GM19438 (cell line): Measurements from ENCODE around the gene IL36B.

Source experiments
- ATAC-seq: cut with Tn5 transposase; IDR thresholded peaks from one replicate; pipeline ENCODE4 v1.9.1; 2021; ENCODE audit warnings: low read depth; ENCODE audit not compliant: unreplicated experiment

The IL36B gene

GRCh38 chr2:113012436-113013335 lies 40.0 kb downstream of the IL36B start:
- no peak for ATAC-seq

GRCh38 chr2:113011108-113011507 lies 41.6 kb downstream of the IL36B start:
- ATAC-seq = no peak

- ATAC-seq = no peak
Measured at GRCh38 chr2:113010088-113010487, 42.6 kb downstream of the IL36B start.

GRCh38 chr2:113009622-113010021 lies 43.0 kb downstream of the IL36B start:
- ATAC-seq = no peak

GRCh38 chr2:113007250-113007649 lies 45.4 kb downstream of the IL36B start:
- no peak for ATAC-seq

- no peak for ATAC-seq
Measured at GRCh38 chr2:113005030-113005509, 47.6 kb downstream of the IL36B start, which contains the start of gene IL36A. Gene IL36A, plus strand, starts transcription at chr2:113005459. Its CDS starts 413 bp downstream, at chr2:113005872.

- ATAC-seq = no peak
Measured at GRCh38 chr2:113002677-113003076, 50.0 kb downstream of the IL36B start.

GRCh38 chr2:113000436-113000835 lies 52.2 kb downstream of the IL36B start:
- ATAC-seq = no peak

GRCh38 chr2:112997151-112997550 lies 55.5 kb downstream of the IL36B start:
- no peak for ATAC-seq

GRCh38 chr2:112996635-112997034 lies 56.0 kb downstream of the IL36B start:
- ATAC-seq = no peak

GRCh38 chr2:112995346-112995920 lies 57.2 kb downstream of the IL36B start:
- ATAC-seq = no peak

GRCh38 chr2:112994648-112995047 lies 58.0 kb downstream of the IL36B start:
- no peak for ATAC-seq

- ATAC-seq = no peak
Measured at GRCh38 chr2:112993831-112994230, 58.8 kb downstream of the IL36B start.

GRCh38 chr2:112989611-112990010 lies 63.1 kb downstream of the IL36B start:
- no peak for ATAC-seq

- no peak for ATAC-seq
Measured at GRCh38 chr2:112985090-112985489, 67.6 kb downstream of the IL36B start.

- no peak for ATAC-seq
Measured at GRCh38 chr2:112980537-112980936, 72.1 kb downstream of the IL36B start.

- no peak for ATAC-seq
Measured at GRCh38 chr2:112979731-112980130, 72.9 kb downstream of the IL36B start.

- no peak for ATAC-seq
Measured at GRCh38 chr2:112977559-112978056, 75.1 kb downstream of the IL36B start, which contains the start of gene IL36G. Gene IL36G, plus strand, starts transcription at chr2:112978006. Its CDS starts 633 bp downstream, at chr2:112978639.
